ENCODE results near the gene TBC1D3B. TPM values are rescaled to one million over a fixed set of nuclear protein-coding genes. Genes with fewer than 3 reads are reported as not detected.
"Not testable (repeated sequence)": the region's sequence is repeated elsewhere in the genome, so short reads cannot be mapped to it uniquely, and the experiment has no call there.

The TBC1D3B gene
- polyA plus RNA-seq, 2 of the 4 experiments (the other 2 are of a cell fraction), result 1.5 to 5.6 TPM

GRCh38 chr17:36190549-36191330 lies 14.3 kb upstream of the TBC1D3B start:
- peaks cover 10% of the 10 kb centered on the region; the same call in 2 of the 3 replicates for H3K4me1 ChIP-seq
- POLR2A ChIA-PET; H3K9me3 ChIP-seq; H3K27ac ChIP-seq; H3K4me2 ChIP-seq; ATAC-seq; FAIRE-seq; H3K4me3 ChIP-seq; DNase-seq (ENCODE audit: low read depth in 1 of 2, low spot score in 1 of 2): not testable (repeated sequence)
- 71% methylated on average over 9 of the region's 9 CpGs for WGBS (ENCODE audit: missing lambda C conversion rate)
- CTCF ChIA-PET, result interaction anchor here (0.5 to 1.1 kb wide), 3 partner anchors 10 to 1711 kb away, joined by 3 read pairs; no protein-coding TSS in a partner anchor

GRCh38 chr17:36189993-36190392 lies 13.6 kb upstream of the TBC1D3B start:
- peaks cover 13% of the 10 kb centered on the region; the same call in 2 of the 3 replicates for H3K4me1 ChIP-seq
- H3K4me3 ChIP-seq; CTCF ChIA-PET; FAIRE-seq; POLR2A ChIA-PET; H3K27ac ChIP-seq; DNase-seq (ENCODE audit: low read depth in 1 of 2, low spot score in 1 of 2); H3K9me3 ChIP-seq; ATAC-seq; H3K4me2 ChIP-seq: not testable (repeated sequence)
- WGBS (ENCODE audit: missing lambda C conversion rate), result 65% methylated on average over 5 of the region's 5 CpGs

GRCh38 chr17:36188891-36189306 lies 12.5 kb upstream of the TBC1D3B start:
- Histone ChIP-seq H3K4me3 (no peak overlapping the region), H3K4me1 (peaks cover 13% of the 10 kb centered on the region; the same call in 2 of the 3 replicates), H3K27ac (no peak overlapping the region), H3K4me2 (no peak overlapping the region), H3K9me3 (no peaks in the 10 kb centered on the region)
- WGBS (ENCODE audit: missing lambda C conversion rate), result 55% methylated on average over 7 of the region's 7 CpGs
- CTCF ChIA-PET, result interaction anchor here (0.9 kb wide), 1 partner anchor 40 kb away, joined by 3 read pairs; no protein-coding TSS in a partner anchor
- no peak for DNase-seq (ENCODE audit: low read depth in 1 of 2, low spot score in 1 of 2)
- ATAC-seq, result no peak
- no peak for TF ChIP-seq EHF (CRISPR knock-in tag; IDR thresholded peaks at IDR 0.05)
- no peak for TF ChIP-seq HEYL (CRISPR knock-in tag; IDR thresholded peaks at IDR 0.05)
- TF ChIP-seq MAX (IDR thresholded peaks at IDR 0.05), result no peak
- no peak for TF ChIP-seq JUNB (IDR thresholded peaks at IDR 0.05)
- TF ChIP-seq KDM5A (IDR thresholded peaks at IDR 0.05), result no peak
- TF ChIP-seq CBX8 (IDR thresholded peaks at IDR 0.05), result no peak
- TF ChIP-seq HOXB13 (CRISPR knock-in tag; IDR thresholded peaks at IDR 0.05; ENCODE audit: low read depth), result no peak
- no peak for TF ChIP-seq HOXB5 (CRISPR knock-in tag; IDR thresholded peaks at IDR 0.05)
- TF ChIP-seq HMGXB4 (CRISPR knock-in tag; IDR thresholded peaks at IDR 0.05; ENCODE audit: borderline replicate concordance), result no peak
- no peak for TF ChIP-seq ZFP36 (IDR thresholded peaks at IDR 0.05; ENCODE audit: borderline replicate concordance, partially characterized antibody)
- TF ChIP-seq HDAC2 (IDR thresholded peaks at IDR 0.05), result no peak
- no peak for TF ChIP-seq PHF8 (IDR thresholded peaks at IDR 0.05; ENCODE audit: borderline replicate concordance, low read depth)
- TF ChIP-seq RCOR1 (IDR thresholded peaks at IDR 0.05; ENCODE audit: low read depth, low read length), result no peak
- no peak for FAIRE-seq
- POLR2A ChIA-PET, result no interaction called here

- WGBS (ENCODE audit: missing lambda C conversion rate), result 73% methylated on average over 5 of the region's 5 CpGs
- CTCF ChIA-PET, result interaction anchor here (1.4 kb wide), 1 partner anchor 295 kb away, joined by 3 read pairs; no protein-coding TSS in a partner anchor
- POLR2A ChIA-PET, result not testable (repeated sequence)
Measured at GRCh38 chr17:36187943-36188665, 11.7 kb upstream of the TBC1D3B start.

GRCh38 chr17:36186810-36187763 lies 10.7 kb upstream of the TBC1D3B start:
- ATAC-seq; H3K4me3 ChIP-seq; DNase-seq (ENCODE audit: low read depth in 1 of 2, low spot score in 1 of 2); POLR2A ChIA-PET; H3K27ac ChIP-seq; H3K9me3 ChIP-seq; H3K4me1 ChIP-seq; H3K4me2 ChIP-seq; FAIRE-seq: not testable (repeated sequence)
- CTCF ChIA-PET, result interaction anchor here (1.4 kb wide), 1 partner anchor 296 kb away, joined by 3 read pairs; no protein-coding TSS in a partner anchor
- WGBS (ENCODE audit: missing lambda C conversion rate), result 76% methylated on average over 13 of the region's 13 CpGs

More at GRCh38 chr17:36187943-36188665, 11.7 kb upstream of the TBC1D3B start:
- H3K9me3 ChIP-seq; H3K27ac ChIP-seq; ATAC-seq; DNase-seq (ENCODE audit: low read depth in 1 of 2, low spot score in 1 of 2); H3K4me2 ChIP-seq; H3K4me3 ChIP-seq; FAIRE-seq: not testable (repeated sequence)
- H3K4me1 ChIP-seq, result peaks cover 13% of the 10 kb centered on the region; the same call in 2 of the 3 replicates

All from A549 (cell line).